H9 (cell line): ENCODE results near the gene SERPIND1. TPM values are rescaled to one million over a fixed set of nuclear protein-coding genes. Genes with fewer than 3 reads are reported as not detected.

Experiments used
- DNase-seq: peaks from one replicate; pipeline ENCODE4 v3.0.0-alpha.2; 2017
- H2AFZ ChIP-seq: one replicate; pipeline ENCODE4 v1.6.1; 2013; ENCODE audit warnings: mild to moderate bottlenecking, low read length, control low read depth, moderate library complexity
- H2AK5ac ChIP-seq: 2 replicates; pipeline ENCODE4 v1.6.1; 2013; ENCODE audit warnings: low read length, control low read depth, mixed read lengths; ENCODE audit not compliant: insufficient read length
- H2BK120ac ChIP-seq: one replicate; pipeline ENCODE4 v1.6.1; 2013; ENCODE audit warnings: low read depth, mild to moderate bottlenecking, low read length, control low read depth, inconsistent platforms; ENCODE audit not compliant: poor library complexity, severe bottlenecking
- H2BK12ac ChIP-seq: 2 replicates; pipeline ENCODE4 v1.6.1; 2013; ENCODE audit warnings: low read length, control low read depth, mixed read lengths, low read depth; ENCODE audit not compliant: insufficient read length
- H2BK15ac ChIP-seq: 2 replicates; pipeline ENCODE4 v1.6.1; 2013; ENCODE audit warnings: low read depth, low read length, control low read depth
- H2BK20ac ChIP-seq: one replicate; pipeline ENCODE4 v1.6.1; 2013; ENCODE audit warnings: low read depth, mild to moderate bottlenecking, low read length, control low read depth, inconsistent platforms; ENCODE audit not compliant: poor library complexity, severe bottlenecking
- H2BK5ac ChIP-seq: 2 replicates; pipeline ENCODE4 v1.6.1; 2013; ENCODE audit warnings: low read length, control low read depth, mixed read lengths; ENCODE audit not compliant: insufficient read length
- H3K14ac ChIP-seq: 2 replicates; pipeline ENCODE4 v1.6.1; 2013; ENCODE audit warnings: low read length, control low read depth; ENCODE audit not compliant: insufficient read depth
- H3K18ac ChIP-seq: 2 replicates; pipeline ENCODE4 v1.6.1; 2013; ENCODE audit warnings: low read depth, mild to moderate bottlenecking, mixed read lengths, low read length, control low read depth; ENCODE audit not compliant: insufficient read length
- H3K23ac ChIP-seq: 2 replicates; pipeline ENCODE4 v1.6.1; 2013; ENCODE audit warnings: low read length, control low read depth, mixed read lengths, low read depth; ENCODE audit not compliant: insufficient read length
- H3K23me2 ChIP-seq: 2 replicates; pipeline ENCODE4 v1.6.1; 2013; ENCODE audit warnings: low read depth, mild to moderate bottlenecking, mixed read lengths, low read length, control low read depth; ENCODE audit not compliant: insufficient read length, poor library complexity, severe bottlenecking
- H3K27ac ChIP-seq: 2 replicates; pipeline ENCODE4 v1.5.1; 2013; ENCODE audit warnings: low read length, control low read depth, mixed read lengths, low read depth; ENCODE audit not compliant: insufficient read length
- H3K27me3 ChIP-seq: 2 replicates; pipeline ENCODE4 v1.6.1; 2013; ENCODE audit warnings: low read length, control low read depth, inconsistent platforms; ENCODE audit not compliant: insufficient read depth
- H3K4ac ChIP-seq: 2 replicates; pipeline ENCODE4 v1.6.1; 2013; ENCODE audit warnings: low read depth, mild to moderate bottlenecking, control low read depth, inconsistent platforms, low read length, moderate library complexity
- H3K4me1 ChIP-seq: 2 replicates; pipeline ENCODE4 v1.6.1; 2013; ENCODE audit warnings: low read length, control low read depth, inconsistent platforms; ENCODE audit not compliant: insufficient read depth
- H3K4me2 ChIP-seq: 2 replicates; pipeline ENCODE4 v1.6.1; 2013; ENCODE audit warnings: low read length, control low read depth, mixed read lengths; ENCODE audit not compliant: insufficient read length, insufficient read depth
- H3K56ac ChIP-seq: 2 replicates; pipeline ENCODE4 v1.6.1; 2013; ENCODE audit warnings: low read depth, mild to moderate bottlenecking, mixed read lengths, low read length, control low read depth; ENCODE audit not compliant: insufficient read length
- H3K79me1 ChIP-seq: 2 replicates; pipeline ENCODE4 v1.6.1; 2013; ENCODE audit warnings: low read depth, mild to moderate bottlenecking, moderate library complexity, low read length, control low read depth, inconsistent platforms; ENCODE audit not compliant: insufficient read depth, poor library complexity, severe bottlenecking
- H3K79me2 ChIP-seq: 2 replicates; pipeline ENCODE4 v1.6.1; 2013; ENCODE audit warnings: low read length, control low read depth, inconsistent platforms; ENCODE audit not compliant: insufficient read depth
- H3K9ac ChIP-seq: 2 replicates; pipeline ENCODE4 v1.6.1; 2013; ENCODE audit warnings: low read length, control low read depth, mixed read lengths; ENCODE audit not compliant: insufficient read length; ENCODE audit errors: extremely low read depth
- H3K9me3 ChIP-seq: one replicate; pipeline ENCODE4 v1.6.1; 2013; ENCODE audit warnings: low read depth, low read length, inconsistent platforms; ENCODE audit not compliant: control insufficient read depth
- H3T11ph ChIP-seq: one replicate; pipeline ENCODE4 v1.6.1; 2013; ENCODE audit warnings: mild to moderate bottlenecking, low read length, control low read depth, inconsistent platforms
- H4K20me1 ChIP-seq: one replicate; pipeline ENCODE4 v1.6.1; 2013; ENCODE audit not compliant: control insufficient read depth, insufficient read length, insufficient read depth
- H4K5ac ChIP-seq: 2 replicates; pipeline ENCODE4 v1.6.1; 2013; ENCODE audit warnings: low read depth, mild to moderate bottlenecking, mixed read lengths, low read length, control low read depth; ENCODE audit not compliant: insufficient read length
- H4K8ac ChIP-seq: replicated peaks from 2 replicates; pipeline ENCODE4 v1.6.1; 2013; ENCODE audit warnings: low read length, control low read depth, mixed read lengths, low read depth; ENCODE audit not compliant: insufficient read length
- H4K91ac ChIP-seq: 2 replicates; pipeline ENCODE4 v1.6.1; 2013; ENCODE audit warnings: low read depth, mild to moderate bottlenecking, moderate library complexity, mixed read lengths, low read length, control low read depth; ENCODE audit not compliant: insufficient read length
- H3K27ac Mint-ChIP-seq, 3 experiments: 2 replicates in 2 of 3; 3 replicates in 1 of 3; pipeline ENCODE4 v1.8.0; 2020 to 2021; ENCODE audit warnings: mixed read lengths in 3 of 3, mild to moderate bottlenecking in 1 of 3, moderate library complexity in 1 of 3
- H3K27me3 Mint-ChIP-seq: 2 replicates; pipeline ENCODE4 v1.8.0; 2021; ENCODE audit warnings: low read depth, mild to moderate bottlenecking, moderate library complexity, mixed read lengths
- H3K36me3 Mint-ChIP-seq, 3 experiments: 2 replicates in 2 of 3; 3 replicates in 1 of 3; pipeline ENCODE4 v1.8.0; 2020 to 2021; ENCODE audit warnings: low read depth in 3 of 3, mixed read lengths in 3 of 3; ENCODE audit not compliant: insufficient read depth in 1 of 3
- H3K4me1 Mint-ChIP-seq, 2 experiments: 2 replicates each; pipeline ENCODE4 v1.8.0; 2020; ENCODE audit warnings: mixed read lengths in 2 of 2
- H3K4me3 Mint-ChIP-seq, 2 experiments: 2 replicates in 1 of 2; 3 replicates in 1 of 2; pipeline ENCODE4 v1.8.0; 2020 to 2021; ENCODE audit warnings: mild to moderate bottlenecking in 2 of 2, mixed read lengths in 2 of 2, moderate library complexity in 1 of 2
- H3K9me3 Mint-ChIP-seq, 2 experiments: 2 replicates in 1 of 2; 3 replicates in 1 of 2; pipeline ENCODE4 v1.8.0; 2020; ENCODE audit warnings: mild to moderate bottlenecking in 2 of 2, mixed read lengths in 2 of 2, moderate library complexity in 1 of 2
- WGBS: extraction: QIAGEN DNeasy Blood & Tissue Kit; methylation state at CpG from one replicate; pipeline ENCODE4 v1.1.7; 2013; ENCODE audit warnings: missing lambda C conversion rate, low lambda C conversion rate, mixed read lengths; ENCODE audit not compliant: insufficient read length; ENCODE audit errors: extremely low coverage; 5-methylcytosine and 5-hydroxymethylcytosine counted together
- total RNA-seq: library from RNA; stranded (reverse); gene quantifications from 2 replicates; pipeline ENCODE4 v1.2.1, GENCODE V29; 2021
- TF ChIP-seq, protein P1 (sequence below): fragments of 200-600 bp; sonication (generic); conservative IDR thresholded peaks from 3 replicates; pipeline ENCODE4 v1.8.0; 2021; ENCODE audit warnings: antibody characterized with exemption, mild to moderate bottlenecking

SERPIND1 gene
- total RNA-seq, 1 experiment from 2014 or later = not detected

- Mint-ChIP-seq H3K27ac (no peak overlapping the region), H3K27me3 (no peaks in the 10 kb centered on the region), H3K4me3 (no peak overlapping the region), H3K9me3 (no peaks in the 10 kb centered on the region), H3K4me1 (0 out of 4 replicates have a peak, but pooled peaks cover 0 to 3% of the 10 kb centered on the region in 2 experiments), H3K36me3 (peaks cover 0 to 46% (median 4%) of the 10 kb centered on the region in 3 experiments; a peak in 3 of 7 replicates)
- no peak overlapping the region for H3K14ac ChIP-seq
- H2BK12ac ChIP-seq = no peak overlapping the region
- H4K20me1 ChIP-seq = no peaks in the 10 kb centered on the region
- H3K18ac ChIP-seq = no peak overlapping the region
- H3K9me3 ChIP-seq = no peaks in the 10 kb centered on the region
- H4K8ac ChIP-seq = no peak overlapping the region
- H2BK5ac ChIP-seq = no peak overlapping the region
- no peak overlapping the region for H3K9ac ChIP-seq
- WGBS = no CpG with 5 or more reads among the region's 10 CpGs
- no peak overlapping the region for H2AK5ac ChIP-seq
- H3K27ac ChIP-seq = no peak overlapping the region
- H3T11ph ChIP-seq = no peak overlapping the region
- TF ChIP-seq, protein P1, sequence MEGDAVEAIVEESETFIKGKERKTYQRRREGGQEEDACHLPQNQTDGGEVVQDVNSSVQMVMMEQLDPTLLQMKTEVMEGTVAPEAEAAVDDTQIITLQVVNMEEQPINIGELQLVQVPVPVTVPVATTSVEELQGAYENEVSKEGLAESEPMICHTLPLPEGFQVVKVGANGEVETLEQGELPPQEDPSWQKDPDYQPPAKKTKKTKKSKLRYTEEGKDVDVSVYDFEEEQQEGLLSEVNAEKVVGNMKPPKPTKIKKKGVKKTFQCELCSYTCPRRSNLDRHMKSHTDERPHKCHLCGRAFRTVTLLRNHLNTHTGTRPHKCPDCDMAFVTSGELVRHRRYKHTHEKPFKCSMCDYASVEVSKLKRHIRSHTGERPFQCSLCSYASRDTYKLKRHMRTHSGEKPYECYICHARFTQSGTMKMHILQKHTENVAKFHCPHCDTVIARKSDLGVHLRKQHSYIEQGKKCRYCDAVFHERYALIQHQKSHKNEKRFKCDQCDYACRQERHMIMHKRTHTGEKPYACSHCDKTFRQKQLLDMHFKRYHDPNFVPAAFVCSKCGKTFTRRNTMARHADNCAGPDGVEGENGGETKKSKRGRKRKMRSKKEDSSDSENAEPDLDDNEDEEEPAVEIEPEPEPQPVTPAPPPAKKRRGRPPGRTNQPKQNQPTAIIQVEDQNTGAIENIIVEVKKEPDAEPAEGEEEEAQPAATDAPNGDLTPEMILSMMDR = no peak
- H2BK15ac ChIP-seq = no peak overlapping the region
- H3K79me1 ChIP-seq = no peaks in the 10 kb centered on the region
- no peak overlapping the region for H4K91ac ChIP-seq
- no peak overlapping the region for H2BK120ac ChIP-seq
- H3K23ac ChIP-seq = no peak overlapping the region
- H3K27me3 ChIP-seq = no peaks in the 10 kb centered on the region; the same call in 1 of the 2 replicates
- H2BK20ac ChIP-seq = no peak overlapping the region
- DNase-seq = no peak
- no peaks in the 10 kb centered on the region for H3K79me2 ChIP-seq
- H3K23me2 ChIP-seq = no peaks in the 10 kb centered on the region
- H3K4ac ChIP-seq = no peak overlapping the region
- H4K5ac ChIP-seq = no peak overlapping the region
- H3K4me1 ChIP-seq = no peaks in the 10 kb centered on the region
- no peak overlapping the region for H3K56ac ChIP-seq
- H2AFZ ChIP-seq = no peak overlapping the region
- no peak overlapping the region for H3K4me2 ChIP-seq
Observed at GRCh38 chr22:20747223-20747622, 26.7 kb upstream of the SERPIND1 start.
